Right forelimb (tissue), 1 donor: ENCODE results near the gene PHF19.

Experiments
- DNase-seq: peaks from one replicate; pipeline ENCODE4 v3.0.0-alpha.2; 2018

PHF19 gene

DNA sequence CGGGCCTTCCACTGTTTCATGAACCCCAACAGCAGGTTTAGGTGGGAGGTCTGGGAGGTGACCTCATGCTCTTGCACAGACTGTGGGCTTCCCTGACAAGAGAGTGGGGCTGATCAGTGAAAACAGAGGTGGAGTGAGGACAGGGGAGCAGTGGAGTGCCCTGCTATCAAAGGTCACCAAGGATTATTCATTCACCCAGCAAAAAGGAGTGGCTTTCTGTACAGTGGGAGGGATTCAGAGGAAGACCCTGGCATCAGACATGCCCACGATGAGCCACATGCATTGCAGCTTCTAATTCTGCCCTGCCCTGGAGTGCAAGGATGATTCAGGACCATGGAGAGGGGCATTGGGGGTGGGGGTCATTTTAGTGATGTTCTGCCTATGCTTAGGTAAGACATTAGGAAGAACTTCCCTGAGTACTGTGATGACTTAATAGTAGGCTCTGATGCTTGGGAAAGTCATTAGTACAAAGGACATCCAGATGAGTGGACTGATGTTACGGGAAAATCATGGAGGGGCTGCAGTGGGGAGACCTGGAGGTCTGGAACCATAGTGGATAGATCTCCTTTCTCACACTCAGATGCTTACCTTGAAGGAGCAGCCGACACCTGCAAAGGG lies 36.8 kb upstream of the PHF19 start:
- no peak for DNase-seq

DNA sequence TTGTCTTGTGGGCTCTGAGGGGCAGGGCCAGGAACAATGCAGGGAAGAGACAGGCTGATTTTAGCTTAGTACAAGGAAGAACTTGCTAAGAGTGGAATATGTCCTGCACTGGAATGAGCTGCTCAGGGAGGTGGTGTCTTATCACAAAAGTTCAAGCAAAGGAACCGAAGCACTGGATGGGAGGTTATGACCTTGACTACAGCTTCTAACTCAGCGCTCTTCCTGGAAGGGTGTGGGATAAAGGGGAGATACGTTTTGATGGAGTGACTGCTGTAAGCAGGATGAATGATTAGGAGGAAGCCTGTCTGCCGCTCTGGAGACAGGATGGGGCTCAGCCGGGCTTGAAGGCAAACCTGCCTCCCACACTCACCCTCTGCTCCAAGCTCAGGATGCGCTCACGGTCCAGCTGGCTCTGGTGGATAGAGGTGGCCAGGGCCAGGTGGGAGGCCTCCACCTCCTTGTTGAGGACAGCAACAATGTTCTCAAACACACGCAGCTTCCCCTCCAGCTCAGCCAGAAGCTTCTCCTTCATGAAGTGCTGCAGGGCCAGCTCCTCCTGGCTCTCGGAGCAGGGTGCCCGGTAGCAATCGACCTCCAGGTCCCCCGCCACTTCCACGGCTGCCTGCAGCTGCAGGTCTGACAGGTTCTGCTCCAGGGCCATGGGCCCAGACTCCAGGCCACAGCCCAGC lies 36.1 kb upstream of the PHF19 start:
- no peak for DNase-seq

DNA sequence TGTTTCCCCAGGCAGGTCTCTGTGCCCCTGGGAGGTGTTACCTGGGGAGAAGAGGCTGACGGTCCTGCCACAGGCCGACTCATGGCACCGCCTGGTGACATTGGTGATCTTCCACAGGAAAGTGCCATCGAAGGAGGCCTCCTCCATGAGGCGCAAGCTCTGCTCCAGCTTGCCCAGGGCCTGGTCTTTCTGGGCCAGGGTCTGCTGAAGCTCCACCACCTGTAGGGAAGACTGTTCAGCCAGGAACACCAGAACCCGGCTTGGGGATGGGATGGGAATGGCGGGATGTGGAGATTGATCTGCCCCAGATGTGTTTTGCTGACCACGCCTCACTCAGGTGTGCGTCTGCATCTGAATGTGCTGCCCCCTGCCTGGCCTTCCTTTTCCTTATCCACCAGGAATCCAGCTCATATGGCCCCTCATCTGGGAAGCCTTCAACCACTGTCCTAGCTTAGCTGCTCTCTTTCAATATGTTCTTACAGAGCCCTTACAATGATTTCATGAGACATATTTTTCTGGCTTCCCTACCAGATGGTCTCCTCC lies 34.4 kb upstream of the PHF19 start:
- no peak for DNase-seq

DNA sequence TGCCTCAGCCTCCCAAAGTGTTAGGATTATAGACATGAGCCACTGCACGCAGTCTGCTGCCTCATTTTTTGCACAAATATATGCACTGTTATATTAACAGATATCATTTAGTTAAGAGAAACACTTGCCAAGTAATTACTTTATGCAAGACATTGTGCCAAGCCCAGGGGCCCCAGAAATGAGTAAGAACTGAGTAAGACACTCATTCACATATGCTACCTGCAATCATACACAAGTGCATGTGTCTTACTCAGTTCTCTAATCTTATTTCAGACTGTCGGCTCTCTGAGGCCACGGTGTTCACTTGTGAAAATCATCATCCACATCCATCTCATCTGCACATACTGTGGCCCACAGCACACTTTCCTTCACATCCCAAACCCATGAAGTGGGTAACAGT lies 33.7 kb upstream of the PHF19 start:
- no peak for DNase-seq

DNA sequence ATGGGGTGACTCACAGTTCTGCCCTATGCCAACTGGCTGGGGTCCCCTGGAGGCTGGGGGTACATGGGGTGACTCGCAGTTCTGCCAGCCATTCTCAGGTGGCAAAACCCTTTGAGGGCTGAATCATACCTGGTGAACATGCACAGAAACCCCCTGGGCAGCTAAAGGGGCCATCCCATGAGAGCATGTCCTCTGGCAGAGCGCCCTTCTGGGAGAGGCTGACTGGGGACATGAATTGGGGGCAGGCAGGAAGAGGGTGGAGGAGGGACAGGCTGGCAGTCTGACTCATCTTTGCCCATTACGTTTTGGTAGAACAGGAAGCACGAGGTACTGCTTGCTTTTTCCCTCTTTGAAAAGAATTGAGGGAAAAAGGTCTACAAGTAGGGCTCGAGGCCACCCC lies 32.9 kb upstream of the PHF19 start:
- no peak for DNase-seq

DNA sequence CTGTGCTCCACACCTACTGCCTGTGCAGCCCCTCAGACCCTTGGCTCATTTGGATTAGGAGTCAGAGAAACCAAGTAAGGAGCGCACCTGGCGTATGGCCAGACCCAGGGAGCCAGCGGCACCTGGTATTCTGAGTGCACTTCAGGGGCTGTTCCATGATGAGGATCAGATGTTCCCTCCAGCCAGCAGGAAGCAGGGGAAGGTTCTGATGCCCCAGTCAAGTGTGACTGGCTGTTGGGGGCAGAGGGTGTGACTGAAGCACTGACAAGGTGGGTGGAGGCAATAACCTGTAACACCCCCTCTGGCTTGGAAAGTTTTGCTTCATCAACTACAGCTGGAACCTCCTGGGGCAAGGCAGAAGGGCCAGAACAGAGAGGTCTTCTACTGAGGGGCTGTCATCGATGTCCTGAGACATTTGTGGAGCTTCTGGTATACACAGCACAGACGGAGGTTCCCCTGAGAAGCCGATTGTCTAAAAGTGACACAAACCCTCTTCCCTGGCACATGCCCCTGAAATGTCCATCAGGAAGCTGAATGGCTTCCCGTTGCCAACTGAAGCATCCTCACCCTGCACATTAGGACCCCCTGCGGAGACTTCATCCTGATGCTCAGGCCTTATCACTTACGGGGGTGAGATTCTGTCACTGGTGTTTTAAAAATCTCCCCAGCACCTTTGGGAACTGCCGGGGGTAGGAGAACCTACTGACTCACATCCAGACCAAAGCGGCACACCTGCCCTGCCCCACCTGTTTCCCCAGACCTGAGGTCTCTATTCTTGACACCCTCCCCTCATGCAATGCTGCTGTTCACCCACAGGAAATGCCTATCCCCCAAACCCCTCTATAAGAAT lies 28.6 kb upstream of the PHF19 start:
- DNase-seq, result no peak

DNA sequence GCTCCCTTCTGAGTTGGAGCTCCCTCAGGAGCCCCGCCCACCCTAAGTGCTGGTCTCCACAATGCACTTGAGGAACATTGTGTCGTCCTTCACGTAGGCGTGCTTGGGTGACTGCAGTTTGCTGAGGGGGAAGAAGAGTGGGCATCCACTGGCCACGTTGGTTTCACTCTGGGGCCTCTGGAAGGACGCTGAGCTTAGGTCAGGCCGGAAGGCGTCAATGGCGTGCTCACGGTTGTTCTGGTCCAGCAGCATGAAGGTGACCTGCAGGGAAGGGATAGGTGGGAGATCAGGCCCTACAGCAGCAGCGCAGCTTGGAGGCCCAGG lies 28.0 kb upstream of the PHF19 start:
- no peak for DNase-seq

DNA sequence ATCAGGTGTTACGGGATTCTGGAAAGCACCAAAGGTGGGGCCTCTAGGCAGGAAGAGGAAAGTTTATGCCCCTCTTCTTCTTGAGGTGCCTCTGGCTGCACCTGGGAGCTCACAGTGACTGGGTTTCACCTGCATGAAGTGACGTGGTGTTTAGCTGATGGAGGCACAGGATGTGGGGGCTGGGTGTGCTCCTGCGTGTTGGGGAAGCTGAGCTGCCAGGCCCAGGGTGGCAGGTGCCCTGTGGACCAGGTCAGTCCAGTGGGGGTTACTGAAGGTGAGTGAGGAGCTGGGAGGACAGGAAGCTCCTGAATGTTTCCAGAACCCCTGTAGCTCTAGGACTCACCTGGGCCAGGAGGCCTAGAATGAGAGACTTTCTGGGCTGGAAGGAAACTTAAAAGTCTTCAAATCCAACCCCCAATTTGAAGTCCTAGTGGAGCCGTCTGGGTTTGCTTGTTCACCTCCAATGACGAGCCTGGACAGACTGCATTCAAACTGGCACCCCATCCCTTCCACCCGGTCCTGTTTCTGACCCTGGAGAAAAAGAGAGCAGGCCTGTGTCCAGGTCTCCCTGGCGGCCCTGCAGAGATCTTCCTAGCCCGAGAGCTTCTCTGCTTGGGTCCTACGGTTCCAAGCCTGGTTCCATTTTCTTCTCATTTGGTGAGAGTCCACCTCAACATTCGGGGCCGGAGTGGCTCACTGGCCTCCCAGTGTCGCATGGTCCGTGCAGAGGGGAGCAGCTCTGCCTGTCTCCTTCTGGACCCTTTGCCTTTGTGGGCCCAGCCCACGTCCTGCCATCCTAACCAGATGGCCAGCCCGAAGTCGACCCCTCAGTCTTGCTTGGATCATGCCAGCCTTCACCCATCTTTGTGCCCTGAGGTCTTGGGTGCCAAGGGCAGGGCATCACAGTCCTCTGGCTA lies 27.3 kb upstream of the PHF19 start:
- no peak for DNase-seq

DNA sequence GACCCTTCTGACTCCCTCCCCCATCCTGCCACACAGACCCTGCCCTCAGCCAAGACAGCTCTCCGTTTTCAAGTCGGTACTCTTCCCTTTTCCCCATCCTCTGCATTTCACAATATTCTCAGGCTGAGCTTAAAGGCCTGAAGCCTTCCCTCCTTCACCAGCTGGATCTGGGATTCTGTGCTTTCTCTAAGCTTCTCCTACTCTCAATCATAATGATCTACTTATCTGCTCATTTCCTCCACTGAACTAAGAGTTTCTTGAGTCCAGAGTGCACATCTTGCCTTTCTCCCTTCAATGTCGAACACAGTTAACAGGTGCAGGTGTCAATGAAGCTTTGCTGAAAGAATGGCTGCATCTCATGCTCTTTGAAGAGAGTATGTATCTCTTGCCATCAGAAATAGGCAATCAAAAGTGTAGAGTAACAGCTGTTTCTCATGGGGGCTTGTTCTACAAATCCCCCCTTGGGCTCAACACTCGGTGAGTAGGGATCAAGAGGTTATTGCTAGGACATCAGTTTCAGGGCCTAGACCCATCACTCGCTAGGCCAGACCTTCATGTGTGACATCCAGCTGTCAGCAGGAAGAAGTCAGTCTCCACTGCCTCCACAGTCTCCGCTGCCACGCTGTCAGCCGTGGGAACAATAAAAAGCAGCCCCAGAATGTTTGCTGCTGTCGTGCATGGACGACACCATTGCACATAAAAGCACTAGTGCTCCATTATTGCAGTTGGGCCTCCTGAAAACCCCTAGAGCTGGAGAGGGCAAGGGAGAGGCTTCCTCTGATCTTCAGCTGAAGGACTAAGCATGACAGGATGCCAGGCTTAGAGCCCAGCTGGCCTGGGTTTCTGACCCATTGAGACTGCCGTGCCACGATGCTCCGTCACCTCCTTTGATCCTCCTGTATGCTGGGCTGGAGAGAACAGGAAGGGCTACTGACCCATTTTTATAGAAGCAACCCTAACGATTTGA lies 25.9 kb upstream of the PHF19 start:
- DNase-seq, result no peak

DNA sequence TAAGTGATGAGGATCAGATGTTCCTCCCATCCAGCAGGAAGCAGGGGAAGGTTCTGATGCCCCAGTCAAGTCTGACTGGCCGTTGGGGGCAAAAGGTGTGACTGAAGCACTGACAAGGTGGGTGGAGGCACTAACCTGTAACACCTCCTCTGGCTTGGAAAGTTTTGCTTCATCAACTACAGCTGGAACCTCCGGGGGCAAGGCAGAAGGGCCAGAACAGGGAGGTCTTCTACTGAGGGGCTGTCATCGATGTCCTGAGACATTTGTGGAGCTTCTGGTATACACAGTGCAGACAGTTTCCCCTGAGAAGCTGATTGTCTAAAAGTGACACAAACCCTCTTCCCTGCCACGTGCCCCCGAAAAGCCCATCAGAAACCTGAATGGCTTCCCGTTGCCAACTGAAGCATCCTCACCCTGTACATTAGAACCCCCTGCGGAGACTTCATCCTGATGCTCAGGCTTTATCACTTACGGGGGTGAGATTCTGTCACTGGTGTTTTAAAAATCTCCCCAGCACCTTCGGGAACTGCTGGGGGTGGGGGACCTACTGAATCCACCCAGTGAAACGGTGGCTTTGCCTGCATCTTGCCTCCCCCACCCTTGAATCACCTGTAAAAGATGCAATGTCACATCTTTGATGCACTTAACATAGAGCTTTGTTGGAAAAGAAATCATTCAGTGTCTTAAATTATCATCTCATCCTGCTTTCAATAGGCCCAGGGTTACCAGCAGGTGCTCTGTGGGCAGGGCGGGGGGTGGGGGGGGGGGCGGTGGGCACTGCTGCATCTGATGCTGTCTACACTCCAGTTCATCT lies 25.0 kb upstream of the PHF19 start:
- DNase-seq, result no peak

DNA sequence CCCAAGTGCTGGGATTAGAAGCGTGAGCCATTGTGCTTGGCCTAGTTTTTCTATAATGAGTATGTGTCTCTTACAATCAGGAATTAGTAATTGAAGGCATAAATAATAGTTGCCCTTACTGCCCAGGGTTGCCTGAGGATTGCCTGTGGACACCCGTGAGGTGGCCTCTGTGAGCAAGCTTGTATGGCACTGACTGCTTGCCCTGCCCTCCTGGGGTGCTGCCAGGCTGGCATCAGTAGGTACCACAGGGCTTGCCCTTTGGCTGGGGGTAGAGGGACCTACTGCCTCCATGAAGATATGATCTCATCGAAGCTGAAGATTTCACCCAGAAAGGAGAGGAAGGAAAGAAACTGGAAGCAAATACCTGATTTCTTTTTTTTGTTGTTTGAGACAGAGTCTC lies 23.8 kb upstream of the PHF19 start:
- DNase-seq, result no peak

DNA sequence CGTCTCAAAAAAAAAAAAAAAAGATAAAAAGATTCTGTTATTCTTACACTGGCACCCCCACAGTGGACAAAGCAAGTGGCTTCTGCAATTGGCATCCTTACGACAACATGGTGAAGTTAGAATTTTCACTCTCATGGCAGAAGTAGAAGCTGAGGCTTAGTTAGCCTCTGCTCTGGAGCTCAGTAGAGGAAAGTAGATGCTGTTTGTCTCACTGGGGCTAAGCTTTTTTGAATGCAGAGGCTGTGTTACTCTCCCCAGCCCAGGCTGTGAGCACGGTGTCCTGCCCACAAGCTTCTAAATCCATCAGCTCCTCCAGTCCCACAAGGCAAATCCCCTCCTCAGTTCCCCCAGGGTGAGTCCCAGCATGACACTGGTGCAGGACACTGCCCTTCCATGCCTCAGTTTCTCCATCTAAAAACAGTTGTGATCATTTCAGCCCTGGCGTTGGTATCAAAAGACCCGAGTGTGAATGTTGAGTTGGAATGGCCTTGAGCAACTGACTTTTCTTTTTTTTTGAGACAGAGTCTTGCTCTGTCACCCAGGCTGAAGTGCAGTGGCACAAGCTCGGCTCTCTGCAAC lies 22.6 kb upstream of the PHF19 start:
- DNase-seq, result no peak

DNA sequence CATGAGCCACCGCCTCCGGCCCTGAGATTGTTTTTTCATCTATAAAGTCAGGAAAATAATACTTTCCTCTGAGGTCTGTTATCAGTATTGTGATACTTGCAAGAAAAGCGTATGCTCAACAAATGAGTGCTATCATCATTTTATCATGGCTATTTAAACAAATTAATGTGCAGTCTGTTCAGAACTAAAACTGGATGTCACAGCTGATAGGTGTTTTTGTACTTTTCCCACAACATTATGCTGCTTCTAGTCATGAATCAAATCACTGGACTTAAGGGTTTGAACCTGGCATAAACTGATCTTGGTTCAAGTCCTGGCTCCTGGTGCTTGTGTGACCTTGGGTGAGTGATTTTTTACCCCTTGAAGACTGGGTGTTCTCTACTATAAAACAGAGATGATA lies 21.4 kb upstream of the PHF19 start:
- no peak for DNase-seq

DNA sequence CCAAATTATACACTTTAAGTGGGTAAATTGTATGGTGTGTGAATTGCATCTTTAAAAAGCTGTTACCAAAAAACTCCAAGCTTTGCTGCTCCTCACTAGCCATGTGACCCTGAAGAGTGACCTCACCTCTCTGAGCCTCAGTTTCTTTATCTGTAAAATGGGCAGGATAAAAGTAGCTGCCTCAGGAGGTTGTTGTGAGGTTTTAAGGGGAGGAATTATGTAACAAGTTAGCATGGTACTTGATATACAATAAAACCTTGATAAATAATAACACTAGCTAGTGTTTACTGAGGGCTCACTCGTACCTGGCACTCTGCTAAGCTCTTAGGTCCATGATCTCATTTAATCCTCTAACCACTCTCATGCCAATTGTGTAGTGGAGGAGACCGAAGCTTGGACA lies 19.0 kb upstream of the PHF19 start:
- no peak for DNase-seq

DNA sequence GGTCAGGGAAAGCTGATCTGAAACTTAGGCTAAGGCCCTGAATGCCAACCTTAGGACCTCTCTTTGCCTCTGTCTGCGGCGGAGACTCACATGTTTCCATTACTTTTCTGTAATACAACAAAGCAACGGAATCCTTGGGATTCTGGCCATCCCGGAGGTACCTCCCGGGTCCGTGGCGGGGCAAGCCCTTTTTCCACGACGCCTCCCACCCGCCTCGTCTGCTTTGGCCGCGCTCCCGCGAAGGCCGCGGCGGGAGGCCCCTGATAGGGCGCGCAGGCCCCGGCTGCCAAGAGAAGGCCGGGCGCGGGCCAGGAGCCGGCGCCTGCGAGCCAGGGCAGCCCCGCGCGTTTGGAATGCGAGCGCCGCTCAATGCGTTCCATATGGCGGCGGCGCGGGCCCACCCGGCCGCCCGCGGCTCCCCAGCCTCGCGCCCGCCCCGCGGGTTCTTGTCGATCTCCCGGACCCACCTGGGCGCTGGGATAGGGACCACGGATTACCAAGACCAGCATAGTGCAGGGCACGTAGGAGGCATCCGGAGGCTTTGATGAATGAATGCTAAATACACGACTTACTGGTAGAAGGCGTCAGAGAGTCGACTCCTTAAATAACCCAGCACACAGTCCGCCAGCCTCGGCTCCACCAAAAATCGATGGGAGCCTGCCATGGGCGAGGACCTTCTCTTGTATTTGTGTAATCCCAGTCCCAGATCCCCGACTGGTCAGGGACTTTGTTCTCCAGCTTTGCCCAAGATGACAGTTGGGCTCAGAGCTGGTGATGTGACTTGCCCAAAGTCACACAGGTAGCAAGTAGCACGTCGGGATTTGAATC lies 17.5 kb upstream of the PHF19 start:
- DNase-seq, result peak; percentile 86

DNA sequence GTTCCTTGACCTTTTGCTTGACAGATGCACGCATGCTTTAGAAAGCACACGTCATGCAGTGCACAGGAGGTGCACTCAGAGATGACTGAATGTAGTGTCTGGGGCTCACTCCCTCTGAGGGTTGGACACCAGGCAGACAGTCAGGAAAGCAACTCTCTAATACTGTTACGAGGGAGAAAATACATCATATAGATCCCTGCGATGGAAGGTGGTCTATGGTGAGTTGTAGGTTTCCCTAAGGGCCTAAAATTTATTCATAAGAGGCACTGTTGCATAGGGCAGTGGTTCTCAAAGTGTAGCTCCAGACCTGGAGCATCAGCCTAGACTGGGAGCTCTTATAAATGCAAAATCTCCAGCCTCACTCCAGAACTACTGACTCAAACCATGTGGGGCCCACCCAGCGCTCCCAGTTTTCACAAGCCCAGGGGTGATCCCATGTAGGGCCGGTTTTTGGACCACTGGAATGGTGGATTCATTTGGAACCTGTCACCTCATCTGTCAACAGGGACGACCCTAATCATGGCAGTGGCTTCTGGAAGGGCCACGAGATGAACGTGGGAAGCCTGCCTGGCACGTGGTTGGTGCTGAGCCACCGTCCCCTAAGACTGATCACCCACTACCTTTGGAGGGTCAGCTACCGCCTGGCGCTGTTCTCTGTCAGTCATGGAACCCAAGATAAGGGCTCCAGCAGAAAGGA lies 16.8 kb upstream of the PHF19 start:
- no peak for DNase-seq

DNA sequence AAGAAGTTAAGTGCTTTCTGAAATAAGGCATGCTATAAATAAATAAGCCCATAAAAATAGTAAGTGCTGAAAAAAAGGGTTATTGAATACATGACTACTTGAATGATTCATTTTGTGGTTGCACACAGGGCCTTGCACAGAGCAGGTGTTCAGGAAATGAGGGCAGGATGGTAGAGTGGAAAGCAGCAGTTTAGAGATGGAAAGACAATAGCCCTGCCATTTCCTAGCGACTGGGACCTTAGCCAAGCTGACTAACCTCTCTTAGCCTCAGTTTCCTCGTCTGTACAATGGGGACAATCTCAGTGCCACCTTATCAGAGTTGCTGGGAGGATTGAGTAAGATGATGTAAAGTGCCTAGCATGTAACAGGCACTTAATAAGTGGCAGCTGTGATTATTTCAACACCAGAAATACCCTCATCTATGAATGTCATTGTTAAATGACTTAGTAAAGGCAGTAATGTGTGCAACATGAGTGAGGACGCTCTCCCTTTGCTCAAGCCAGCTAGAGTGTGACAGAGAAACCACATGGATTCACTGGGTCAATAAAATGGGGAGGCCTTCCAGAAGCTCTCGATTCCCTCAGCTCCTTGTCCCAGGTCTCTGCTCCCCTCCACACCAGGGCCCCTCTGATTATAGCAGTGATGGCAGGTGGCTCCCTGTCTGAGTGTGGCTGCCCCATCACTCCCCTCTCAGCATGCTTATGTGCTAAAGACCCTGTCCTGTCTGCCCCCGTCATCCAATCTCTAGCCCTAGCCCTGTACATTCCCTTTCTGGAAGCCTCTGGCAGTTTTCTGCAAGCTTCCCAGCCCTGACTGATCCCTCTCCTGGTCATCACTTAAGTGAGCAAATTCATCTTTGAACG lies 16.0 kb upstream of the PHF19 start:
- peak; percentile 50 for DNase-seq
